CD4-positive, alpha-beta T cell treated with Interleukin-6 for 4 hours (primary cell): ENCODE measurements around the gene TAGLN2.

ENCODE experiments used
- DNase-seq: peaks from one replicate; pipeline ENCODE4 v3.0.0-alpha.2; 2020; ENCODE audit warnings: mixed read lengths

TAGLN2 gene

GRCh38 chr1:159924791-159925718, at the start of gene TAGLN2:
Gene TAGLN2 (minus strand): TSS chr1:159925507. CDS start chr1:159920509, 4,998 bp downstream.
- peak; percentile 94 for DNase-seq

GRCh38 chr1:159974350-159974965, 49.2 kb upstream of the TAGLN2 start:
- DNase-seq, result no peak

- DNase-seq, result no peak
Measured at GRCh38 chr1:159973350-159973940, 48.1 kb upstream of the TAGLN2 start.

GRCh38 chr1:159972443-159973205, 47.3 kb upstream of the TAGLN2 start:
- no peak for DNase-seq

GRCh38 chr1:159970932-159971342, 45.6 kb upstream of the TAGLN2 start:
- DNase-seq, result no peak

GRCh38 chr1:159968901-159969300, 43.6 kb upstream of the TAGLN2 start:
- DNase-seq, result no peak

GRCh38 chr1:159965263-159965662, 40.0 kb upstream of the TAGLN2 start:
- DNase-seq, result no peak

GRCh38 chr1:159964144-159964543, 38.8 kb upstream of the TAGLN2 start:
- DNase-seq, result no peak

- no peak for DNase-seq
Measured at GRCh38 chr1:159962176-159962575, 36.9 kb upstream of the TAGLN2 start.

GRCh38 chr1:159961636-159962035, 36.3 kb upstream of the TAGLN2 start:
- no peak for DNase-seq

GRCh38 chr1:159960721-159961381, 35.5 kb upstream of the TAGLN2 start:
- DNase-seq, result no peak

GRCh38 chr1:159959451-159959850, 34.1 kb upstream of the TAGLN2 start:
- no peak for DNase-seq

- no peak for DNase-seq
Measured at GRCh38 chr1:159958719-159959380, 33.5 kb upstream of the TAGLN2 start.

GRCh38 chr1:159957824-159958268, 32.5 kb upstream of the TAGLN2 start:
- no peak for DNase-seq

- no peak for DNase-seq
Measured at GRCh38 chr1:159955456-159955855, 30.1 kb upstream of the TAGLN2 start.

- no peak for DNase-seq
Measured at GRCh38 chr1:159953536-159954515, 28.5 kb upstream of the TAGLN2 start, which contains the start of gene SLAMF9. Gene SLAMF9 (minus strand): TSS chr1:159954237. CDS start chr1:159954137, 100 bp downstream.

- DNase-seq, result no peak
Measured at GRCh38 chr1:159952932-159953331, 27.6 kb upstream of the TAGLN2 start.

GRCh38 chr1:159951551-159951950, 26.2 kb upstream of the TAGLN2 start:
- no peak for DNase-seq

GRCh38 chr1:159951016-159951415, 25.7 kb upstream of the TAGLN2 start:
- DNase-seq, result no peak

GRCh38 chr1:159949981-159950381, 24.7 kb upstream of the TAGLN2 start:
- no peak for DNase-seq
